ENCODE results near the gene SNURF.
"Not testable (repeated sequence)": the region's sequence is repeated elsewhere in the genome, so short reads cannot be mapped to it uniquely, and the experiment has no call there.

SNURF gene

DNA sequence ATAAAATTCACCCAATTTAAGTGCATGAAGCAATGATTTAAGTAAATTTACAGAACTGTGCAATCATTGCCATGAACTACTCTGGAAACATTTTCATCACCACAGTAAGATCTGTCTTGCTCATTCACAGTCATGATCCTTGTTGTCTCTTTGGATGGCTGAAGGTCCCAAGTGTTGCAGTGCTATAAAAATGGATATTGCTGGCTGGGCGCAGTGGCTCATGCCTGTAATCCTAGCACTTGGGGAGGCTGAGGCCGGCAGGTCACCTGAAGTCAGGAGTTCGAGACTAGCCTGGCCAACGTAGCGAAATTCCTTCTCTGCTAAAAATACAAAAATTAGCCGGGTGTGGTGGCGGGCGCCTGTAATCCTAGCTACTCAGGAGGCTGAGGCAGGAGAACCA lies 17.0 kb downstream of the SNURF start:
- DNase-seq, result no peak

- not testable (repeated sequence) for DNase-seq
Observed at GRCh38 chr15:24972707-24973106, 17.9 kb downstream of the SNURF start.

- no peak for DNase-seq
Observed at GRCh38 chr15:24976932-24977331, 22.1 kb downstream of the SNURF start.

DNA sequence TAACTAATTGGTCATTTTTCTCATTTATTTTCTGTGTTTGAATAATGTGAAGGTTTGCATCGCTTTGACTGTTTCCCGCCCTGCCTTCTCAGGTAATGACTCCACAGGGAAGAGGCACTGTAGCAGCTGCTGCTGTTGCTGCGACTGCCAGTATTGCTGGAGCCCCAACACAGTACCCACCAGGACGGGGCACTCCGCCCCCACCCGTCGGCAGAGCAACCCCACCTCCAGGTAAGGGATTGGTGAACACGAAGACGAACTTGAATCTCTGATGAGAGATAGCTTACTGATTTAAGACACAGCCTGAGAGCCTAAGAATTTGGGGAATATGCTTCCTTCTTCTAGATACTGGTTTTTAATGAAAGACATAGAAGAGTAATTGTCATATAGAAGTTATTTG lies 22.9 kb downstream of the SNURF start:
- DNase-seq, result no peak

- no peak for DNase-seq
Observed at GRCh38 chr15:24985224-24985623, 30.4 kb downstream of the SNURF start.

DNA sequence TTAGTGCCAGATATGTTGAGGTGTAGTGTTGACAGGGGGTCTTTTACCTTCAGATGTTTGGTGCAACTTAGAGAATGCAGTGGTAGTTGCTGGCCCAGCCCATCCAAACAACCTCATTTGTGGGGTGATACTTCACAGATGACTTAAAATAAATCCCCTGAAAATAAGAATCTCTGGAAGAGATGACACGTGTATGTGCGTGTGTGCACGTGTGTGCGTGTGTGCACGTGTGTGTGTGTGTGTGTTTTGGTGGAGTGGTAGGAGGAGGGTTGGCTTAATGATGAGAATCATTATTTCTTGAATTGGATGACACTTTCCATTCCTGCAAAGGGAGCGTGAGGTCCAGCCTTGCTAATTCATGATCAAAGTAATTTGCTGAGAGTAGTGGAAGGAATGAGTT lies 31.9 kb downstream of the SNURF start:
- no peak for DNase-seq
